Measurements from ENCODE around the gene PUS10. TPM values are rescaled to one million over a fixed set of nuclear protein-coding genes. Genes with fewer than 3 reads are reported as not detected.

PUS10 gene
- total RNA-seq, 1 experiment from 2014 or later: 5.2 TPM

GRCh38 chr2:60960706-60961105, 57.3 kb downstream of the PUS10 start:
- intact Hi-C loops (cut with micrococcal nuclease; ENCODE audit: unreplicated experiment): no loop called here
- Histone ChIP-seq H3K4me3 (ENCODE audit: low read depth in 2 of 2, low read length in 2 of 2) (no peak overlapping the region), H3K27ac (ENCODE audit: low read length) (no peak overlapping the region), H3K9me3 (ENCODE audit: control insufficient read depth, insufficient read depth, low read depth, low read length) (no peaks in the 10 kb centered on the region), H3K4me1 (ENCODE audit: control insufficient read depth, insufficient read depth, low read length) (no peaks in the 10 kb centered on the region), H3K36me3 (ENCODE audit: control insufficient read depth, insufficient read depth, low read length) (no peaks in the 10 kb centered on the region), H3K27me3 (ENCODE audit: control insufficient read depth, insufficient read depth, low read length) (no peaks in the 10 kb centered on the region)
- ChIA-PET CTCF (no interaction called here), POLR2A (interaction anchor here (0.7 kb wide), 1 partner anchor 7 kb away, joined by 9 read pairs; no protein-coding TSS in a partner anchor)
- BruUV-seq (replicated peaks): no TSS peak
- in situ Hi-C loops (cut with HindIII; ENCODE audit: low pct_unique_long_range_greater_than_20kb, low sequenced_read_pairs): no loop called here
- ATAC-seq (no peak), DNase-seq (ENCODE audit: low read depth, low spot score) (no peak)
- no peak for TF ChIP-seq CTCF (IDR thresholded peaks at IDR 0.05)
- no peak for TF ChIP-seq REST (IDR thresholded peaks at IDR 0.05; ENCODE audit: insufficient read depth in 1 of 2, low read depth in 2 of 2, low read length in 1 of 2)
- no peak for TF ChIP-seq POLR2AphosphoS5 (IDR thresholded peaks at IDR 0.05; ENCODE audit: low read depth, low read length)
- no peak for TF ChIP-seq SIN3A (IDR thresholded peaks at IDR 0.05; ENCODE audit: borderline replicate concordance, insufficient read depth, low read depth, low read length)
- TF ChIP-seq TCF7L2 (IDR thresholded peaks at IDR 0.05; ENCODE audit: low read depth, low read length): no peak

- ChIA-PET POLR2A (no interaction called here), CTCF (no interaction called here)
- TF ChIP-seq POLR2AphosphoS5 (IDR thresholded peaks at IDR 0.05; ENCODE audit: low read depth, low read length) (no peak), REST (IDR thresholded peaks at IDR 0.05; ENCODE audit: insufficient read depth in 1 of 2, low read depth in 2 of 2, low read length in 1 of 2) (no peak), CTCF (IDR thresholded peaks at IDR 0.05) (no peak), TCF7L2 (IDR thresholded peaks at IDR 0.05; ENCODE audit: low read depth, low read length) (no peak), SIN3A (IDR thresholded peaks at IDR 0.05; ENCODE audit: borderline replicate concordance, insufficient read depth, low read depth, low read length) (no peak)
- ATAC-seq (no peak), DNase-seq (ENCODE audit: low read depth, low spot score) (no peak)
- H3K27ac ChIP-seq (ENCODE audit: low read length): no peak overlapping the region
- no peak overlapping the region for H3K4me3 ChIP-seq (ENCODE audit: low read depth in 2 of 2, low read length in 2 of 2)
- intact Hi-C loops (cut with micrococcal nuclease; ENCODE audit: unreplicated experiment): no loop called here
- H3K9me3 ChIP-seq (ENCODE audit: control insufficient read depth, insufficient read depth, low read depth, low read length): no peaks in the 10 kb centered on the region
- in situ Hi-C loops (cut with HindIII; ENCODE audit: low pct_unique_long_range_greater_than_20kb, low sequenced_read_pairs): no loop called here
- no TSS peak for BruUV-seq (replicated peaks)
- no peaks in the 10 kb centered on the region for H3K36me3 ChIP-seq (ENCODE audit: control insufficient read depth, insufficient read depth, low read length)
- H3K4me1 ChIP-seq (ENCODE audit: control insufficient read depth, insufficient read depth, low read length): no peaks in the 10 kb centered on the region
- no peaks in the 10 kb centered on the region for H3K27me3 ChIP-seq (ENCODE audit: control insufficient read depth, insufficient read depth, low read length)
These were observed 58.6 kb downstream of the PUS10 start for GRCh38 chr2:60959501-60959900.
